Posterior vena cava (tissue), 2 donors: Measurements from ENCODE around the gene LRRC3B. TPM values are rescaled to one million over a fixed set of nuclear protein-coding genes. Genes with fewer than 3 reads are reported as not detected.

Experiments
- DNase-seq: peaks from one replicate; pipeline ENCODE4 v3.0.0-alpha.2; 2020; ENCODE audit warnings: low spot score
- intact Hi-C, 2 donors: fragments of 100-400 bp; cut with DNase I; formaldehyde crosslinking; loops; one replicate each; pipeline versions ENCODE4 v1.14.1 to v1.14.2; 2022 to 2023
- total RNA-seq, 2 donors: library from RNA; stranded (reverse); fragmentation: NEBNext Ultra II Directional; extraction: Animal tissue kit (Norgen Biotek cat#: 25700); gene quantifications; one replicate each; pipeline ENCODE4 v1.2.1, GENCODE V29; 2021
- donor health status: DM: yes; HTN: yes; CAD: no.
- donor health status: DM: yes; HTN: yes; CAD: no.

Gene LRRC3B
- total RNA-seq, 2 donors from 2014 or later, result 0.33 TPM; not detected in 1

DNA sequence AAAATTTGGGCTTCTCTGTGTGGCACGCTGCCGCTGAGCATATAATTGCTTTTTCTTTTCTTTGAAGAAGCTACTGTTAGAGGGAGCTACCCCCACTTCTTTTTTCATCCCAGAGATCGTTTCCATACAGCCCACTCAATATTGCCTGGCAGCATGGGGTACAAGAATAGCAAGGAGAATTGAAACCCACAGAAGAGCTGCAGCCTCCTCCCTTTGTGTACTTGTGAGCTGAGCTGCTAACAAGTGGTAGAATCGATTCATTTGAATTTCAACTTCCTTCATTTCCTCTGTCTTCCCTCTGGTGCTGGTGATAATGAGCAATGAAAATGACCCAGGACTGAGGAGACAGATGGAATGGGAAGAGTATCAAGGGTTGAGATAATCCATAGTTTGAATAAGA, 64.9 kb downstream of the LRRC3B start:
- DNase-seq, result no peak
- intact Hi-C loops, result no loop called here

GRCh38 chr3:26699553-26699952, 77.0 kb downstream of the LRRC3B start:
- intact Hi-C loops, result no loop called here
- no peak for DNase-seq

GRCh38 chr3:26703519-26703918, 80.9 kb downstream of the LRRC3B start:
- intact Hi-C loops, result loop anchor here in 1 of 2 donors (10.0 kb wide), 1 partner anchor 849 kb away; no protein-coding TSS in a partner anchor
- no peak for DNase-seq

GRCh38 chr3:26704736-26705135, 82.2 kb downstream of the LRRC3B start:
- no peak for DNase-seq
- intact Hi-C loops, result loop anchor here in 1 of 2 donors (10.0 kb wide), 1 partner anchor 850 kb away; no protein-coding TSS in a partner anchor

- no peak for DNase-seq
- intact Hi-C loops, result loop anchor here in 1 of 2 donors (10.0 kb wide), 1 partner anchor 854 kb away; no protein-coding TSS in a partner anchor
These were observed 85.9 kb downstream of the LRRC3B start for GRCh38 chr3:26708501-26708900.

- no peak for DNase-seq
- intact Hi-C loops, result loop anchor here in 1 of 2 donors (5.0 to 10.0 kb wide), 2 partner anchors 870 to 1068 kb away; no protein-coding TSS in a partner anchor
These were observed 89.8 kb downstream of the LRRC3B start for GRCh38 chr3:26712211-26713026.

DNA sequence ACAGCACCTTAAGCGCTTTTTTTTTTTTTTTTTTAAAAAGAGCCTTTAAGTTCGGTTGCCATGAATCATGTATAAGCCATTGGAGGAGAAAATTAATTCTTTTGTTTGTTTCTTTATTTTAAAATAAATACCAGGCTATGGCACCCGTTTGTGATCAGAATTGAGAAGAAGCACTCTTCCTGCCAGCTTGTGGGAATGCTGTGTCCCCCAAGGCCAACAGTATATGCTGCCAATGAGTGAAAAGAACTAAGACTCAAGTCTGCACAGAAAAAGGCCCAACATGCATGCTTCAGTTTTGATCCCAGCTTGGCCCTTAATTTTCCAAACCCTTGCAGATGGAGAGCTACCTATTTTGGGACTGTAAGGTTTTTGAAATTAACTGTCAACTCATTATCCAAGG, 90.5 kb downstream of the LRRC3B start:
- intact Hi-C loops, result loop anchor here in 1 of 2 donors (5.0 to 10.0 kb wide), 2 partner anchors 871 to 1068 kb away; no protein-coding TSS in a partner anchor
- DNase-seq, result no peak

- intact Hi-C loops, result loop anchor here in 1 of 2 donors (5.0 to 10.0 kb wide), 2 partner anchors 872 to 1070 kb away; no protein-coding TSS in a partner anchor
- DNase-seq, result no peak
These were observed 91.9 kb downstream of the LRRC3B start for GRCh38 chr3:26714485-26714884.

- no peak for DNase-seq
- intact Hi-C loops, result loop anchor here in 1 of 2 donors (10.0 kb wide), 1 partner anchor 1071 kb away; no protein-coding TSS in a partner anchor
These were observed 92.9 kb downstream of the LRRC3B start for GRCh38 chr3:26715431-26715830.

- intact Hi-C loops, result loop anchor here in 1 of 2 donors (10.0 kb wide), 1 partner anchor 1074 kb away; no protein-coding TSS in a partner anchor
- DNase-seq, result no peak
These were observed 95.7 kb downstream of the LRRC3B start for GRCh38 chr3:26718315-26718714.

DNA sequence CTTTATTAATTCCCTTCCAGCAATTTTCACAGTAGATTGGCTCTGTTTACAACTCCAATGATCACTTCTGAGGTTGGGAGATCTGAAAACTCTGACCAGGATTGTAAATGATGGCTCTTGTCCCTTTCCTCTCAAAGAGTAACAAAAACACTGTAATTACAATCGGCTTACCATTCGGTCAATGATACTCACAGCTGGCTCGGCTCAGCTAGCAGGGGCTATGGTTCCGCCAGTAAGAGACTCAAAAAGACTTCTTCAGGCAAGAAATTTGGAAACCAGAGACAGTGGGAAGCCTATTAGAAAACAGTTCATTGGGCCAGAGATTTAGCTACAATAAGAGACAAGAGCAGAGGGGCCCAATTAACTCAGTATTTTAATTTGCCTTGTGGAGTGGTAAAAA, 96.6 kb downstream of the LRRC3B start:
- intact Hi-C loops, result loop anchor here in 1 of 2 donors (10.0 kb wide), 1 partner anchor 1074 kb away; no protein-coding TSS in a partner anchor
- no peak for DNase-seq

DNA sequence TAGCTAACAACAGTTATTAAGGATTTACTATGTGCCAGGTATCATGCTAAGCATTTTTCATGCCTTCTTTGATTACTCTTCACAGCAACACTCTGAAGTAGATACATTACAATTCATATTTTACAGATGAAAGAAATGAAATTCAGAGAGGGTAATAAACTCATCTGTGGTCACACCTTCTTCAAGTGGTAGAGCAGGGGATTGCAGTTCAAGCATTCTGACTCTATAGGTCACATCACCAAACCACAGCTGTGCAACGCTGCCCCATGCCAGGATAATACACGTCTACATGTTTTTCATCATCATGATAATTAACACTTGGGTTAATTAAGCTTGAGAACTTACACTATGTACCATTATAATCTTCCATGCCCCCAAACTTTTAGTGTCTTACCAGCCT, 98.5 kb downstream of the LRRC3B start:
- intact Hi-C loops, result no loop called here

GRCh38 chr3:26731843-26732242, 109.3 kb downstream of the LRRC3B start:
- intact Hi-C loops, result no loop called here
- no peak for DNase-seq

More for the DNA sequence above, 98.5 kb downstream of the LRRC3B start:
- DNase-seq, result no peak

DNA sequence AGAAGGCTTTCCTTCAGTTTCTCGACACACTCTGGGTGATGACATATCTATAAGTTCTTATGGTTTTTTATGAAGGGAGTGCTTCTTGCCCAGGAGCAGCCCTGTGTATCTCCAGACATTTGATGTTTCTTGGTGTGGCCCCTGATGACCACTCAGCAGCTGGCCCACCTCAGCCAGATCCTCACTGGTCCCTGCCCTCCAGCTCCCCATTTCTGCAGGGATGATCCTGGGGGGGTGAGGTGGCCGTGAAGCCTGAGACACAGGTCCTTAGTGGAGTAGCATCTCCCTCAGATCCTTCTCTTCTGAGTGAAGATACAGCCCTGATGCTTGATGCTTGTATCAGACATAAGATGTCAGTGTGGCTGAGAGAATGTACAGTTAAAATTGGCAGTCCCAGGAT, 127.7 kb downstream of the LRRC3B start:
- intact Hi-C loops, result no loop called here
- no peak for DNase-seq

DNA sequence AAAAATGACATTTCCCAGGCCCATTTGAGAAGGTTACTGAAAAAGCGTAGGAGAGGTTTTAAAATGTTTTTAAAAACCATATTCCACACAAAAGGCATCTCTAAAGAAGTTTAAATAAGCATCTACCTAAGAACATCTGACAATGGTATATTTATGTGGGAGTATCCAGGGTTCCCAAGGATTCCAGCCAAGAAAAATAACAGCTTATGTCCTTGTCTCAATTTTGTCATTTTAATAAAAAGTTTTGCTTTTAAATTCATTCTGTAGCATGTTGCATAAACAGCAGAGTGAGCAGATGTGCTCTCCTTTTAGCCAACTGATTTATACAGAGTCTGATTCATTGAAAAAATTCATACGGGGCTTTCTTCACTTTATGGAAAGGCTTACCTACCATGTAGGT, 129.9 kb downstream of the LRRC3B start:
- intact Hi-C loops, result no loop called here
- DNase-seq, result no peak

DNA sequence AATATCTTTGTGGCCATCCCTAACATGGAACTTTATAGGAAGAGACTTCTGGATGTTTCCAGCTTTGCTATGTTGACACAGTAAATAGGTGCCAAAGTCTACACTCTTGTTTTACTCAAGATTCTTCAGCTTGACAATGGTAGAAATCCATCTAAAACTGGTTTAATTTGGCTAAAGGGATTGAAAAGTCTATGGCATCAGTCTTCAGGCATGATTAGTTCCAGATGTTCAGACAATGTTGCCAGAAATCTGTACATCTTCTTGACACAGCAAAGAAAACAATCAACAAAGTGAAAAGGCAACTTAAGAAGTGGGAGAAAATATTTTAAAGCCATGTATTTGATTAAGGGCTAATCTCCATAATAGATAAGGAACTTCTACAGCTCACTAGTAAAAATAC, 130.5 kb downstream of the LRRC3B start:
- DNase-seq, result no peak
- intact Hi-C loops, result no loop called here

DNA sequence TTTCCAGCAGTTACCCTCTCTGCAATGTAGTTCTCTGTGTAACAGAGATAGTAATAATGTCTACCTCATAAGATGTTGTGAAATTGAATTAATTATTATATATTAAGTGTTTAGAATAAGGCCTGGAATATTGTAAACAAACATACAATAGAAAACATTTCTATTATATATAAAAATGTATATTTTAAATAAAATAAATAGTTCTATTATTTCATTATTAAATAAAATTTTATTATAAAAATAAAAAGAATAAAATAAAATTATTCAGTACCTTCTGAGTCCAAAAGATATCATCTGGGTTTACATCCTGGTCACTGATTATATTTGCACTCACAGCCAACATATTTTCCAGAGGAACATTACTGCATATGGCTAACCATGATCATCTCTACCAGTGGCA, 135.4 kb downstream of the LRRC3B start:
- intact Hi-C loops, result no loop called here
- DNase-seq, result no peak
